NCI-H345 treated with DMSO at 0.1 percent for 48 hours (cell line): ENCODE results near the gene UBAP2.
A peak's percentile ranks its signal among the peaks of the same experiment; 100 is the strongest.

Experiments
- DNase-seq: peaks from one replicate; lab custom pipeline; 2025; ENCODE audit not compliant: unreplicated experiment; lab: John Stamatoyannopoulos, UW

The UBAP2 gene

GRCh38 chr9:34048727-34049629 lies at the start of gene UBAP2:
Gene UBAP2 (minus strand): TSS chr9:34048887. CDS start chr9:34017148, 31,739 bp downstream.
- DNase-seq = peak; percentile 95

GRCh38 chr9:34098307-34098706 lies 49.6 kb upstream of the UBAP2 start:
- no peak for DNase-seq

DNA sequence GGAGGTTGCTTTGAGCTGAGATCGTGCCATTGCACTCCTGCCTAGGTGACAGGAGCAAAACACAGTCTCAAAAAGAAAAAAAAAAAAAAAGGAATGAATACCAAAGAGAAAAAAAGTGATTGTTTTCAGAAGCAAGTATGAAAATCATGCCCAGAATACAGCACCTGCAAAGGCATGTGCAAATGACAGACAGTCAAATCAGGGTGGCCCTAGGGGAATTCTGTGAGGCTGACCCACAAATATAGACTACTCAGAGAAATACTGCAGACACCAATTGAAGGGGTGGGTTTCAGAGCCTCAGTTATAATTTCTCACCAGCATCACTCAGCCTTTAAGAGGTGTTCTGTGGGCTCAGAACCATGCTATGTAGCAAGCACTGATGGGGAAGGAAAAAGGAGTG lies 49.2 kb upstream of the UBAP2 start:
- no peak for DNase-seq

GRCh38 chr9:34096751-34097150 lies 48.1 kb upstream of the UBAP2 start:
- DNase-seq = no peak

GRCh38 chr9:34093578-34093977 lies 44.9 kb upstream of the UBAP2 start:
- DNase-seq = no peak

DNA sequence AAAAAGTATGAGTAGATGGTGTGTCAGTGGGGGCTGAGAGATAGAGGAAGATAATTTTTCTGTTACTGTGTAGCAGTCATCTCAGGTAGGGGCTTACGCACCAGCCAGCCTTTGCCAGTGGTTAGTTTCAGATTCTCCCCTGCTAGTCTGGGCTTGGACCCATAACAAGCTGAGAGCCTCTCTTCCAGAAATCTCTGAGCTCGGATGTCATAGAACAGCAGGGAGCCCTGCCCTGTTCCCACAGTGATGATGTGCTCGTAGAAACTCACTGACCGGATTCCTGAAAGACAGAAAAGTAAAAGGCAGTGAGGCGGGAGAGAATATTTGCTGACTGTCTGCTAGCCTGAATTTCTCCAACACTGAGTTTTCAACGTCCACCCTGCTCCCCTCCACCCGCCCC lies 40.6 kb upstream of the UBAP2 start:
- DNase-seq = no peak

GRCh38 chr9:34087370-34087769 lies 38.7 kb upstream of the UBAP2 start:
- DNase-seq = no peak

GRCh38 chr9:34086864-34087263 lies 38.2 kb upstream of the UBAP2 start:
- DNase-seq = no peak

- DNase-seq = no peak
These were observed 37.2 kb upstream of the UBAP2 start for GRCh38 chr9:34085581-34086500.

- no peak for DNase-seq
These were observed 35.9 kb upstream of the UBAP2 start for GRCh38 chr9:34084562-34084961.

DNA sequence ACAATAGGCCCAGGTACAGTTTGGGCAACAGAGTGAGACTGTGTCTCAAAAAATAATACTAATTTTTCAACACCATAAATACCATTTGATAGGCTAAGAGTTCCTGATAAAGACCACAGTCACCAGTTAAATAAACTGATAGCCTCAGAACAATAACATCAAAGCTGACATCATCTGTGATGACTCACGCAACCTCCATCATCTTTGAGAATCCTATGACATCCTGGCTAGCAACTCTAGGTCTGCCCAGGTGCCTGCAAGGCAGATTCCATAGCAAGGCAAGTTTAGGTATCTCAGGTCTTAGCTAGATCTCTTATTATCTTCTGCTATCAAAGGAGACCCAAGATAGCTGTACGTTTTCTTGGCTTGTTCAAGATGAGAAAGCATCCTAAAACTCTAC lies 30.5 kb upstream of the UBAP2 start:
- no peak for DNase-seq

DNA sequence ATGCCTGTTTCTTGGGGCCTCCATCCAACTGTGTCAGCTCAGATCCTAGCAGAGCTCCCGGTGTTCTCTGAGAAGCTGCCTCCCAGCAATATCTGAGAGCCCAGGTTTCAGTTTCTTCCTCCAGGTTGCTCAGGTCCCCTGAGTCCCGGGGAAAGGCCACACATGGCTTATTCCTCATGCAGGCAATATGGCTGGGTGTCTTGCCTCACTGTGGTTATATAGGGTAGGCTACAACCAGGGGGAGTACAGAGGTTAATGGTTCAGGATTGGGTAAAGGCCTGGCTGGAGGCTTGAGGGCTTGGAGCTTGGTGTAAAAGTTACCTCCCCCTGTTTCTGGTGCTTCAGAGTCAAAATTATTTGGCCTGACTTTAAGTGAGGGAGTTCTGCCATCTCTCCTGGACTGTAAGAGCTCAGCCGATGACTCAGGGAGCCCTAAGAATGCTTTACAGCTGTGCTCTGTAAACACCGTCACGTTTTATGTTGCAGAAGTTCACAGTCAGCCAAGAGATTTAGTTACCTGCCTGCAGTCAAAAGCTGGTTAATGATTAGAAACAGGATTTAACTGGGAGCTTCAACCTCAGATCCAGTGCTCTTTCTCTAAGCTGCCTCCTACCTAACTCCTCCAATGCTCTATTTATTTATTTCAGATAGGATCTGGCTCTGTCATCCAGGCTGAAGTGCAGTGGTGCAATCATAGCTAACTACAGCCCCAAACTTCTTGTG lies 24.3 kb upstream of the UBAP2 start:
- no peak for DNase-seq

GRCh38 chr9:34072410-34072809 lies 23.7 kb upstream of the UBAP2 start:
- no peak for DNase-seq

DNA sequence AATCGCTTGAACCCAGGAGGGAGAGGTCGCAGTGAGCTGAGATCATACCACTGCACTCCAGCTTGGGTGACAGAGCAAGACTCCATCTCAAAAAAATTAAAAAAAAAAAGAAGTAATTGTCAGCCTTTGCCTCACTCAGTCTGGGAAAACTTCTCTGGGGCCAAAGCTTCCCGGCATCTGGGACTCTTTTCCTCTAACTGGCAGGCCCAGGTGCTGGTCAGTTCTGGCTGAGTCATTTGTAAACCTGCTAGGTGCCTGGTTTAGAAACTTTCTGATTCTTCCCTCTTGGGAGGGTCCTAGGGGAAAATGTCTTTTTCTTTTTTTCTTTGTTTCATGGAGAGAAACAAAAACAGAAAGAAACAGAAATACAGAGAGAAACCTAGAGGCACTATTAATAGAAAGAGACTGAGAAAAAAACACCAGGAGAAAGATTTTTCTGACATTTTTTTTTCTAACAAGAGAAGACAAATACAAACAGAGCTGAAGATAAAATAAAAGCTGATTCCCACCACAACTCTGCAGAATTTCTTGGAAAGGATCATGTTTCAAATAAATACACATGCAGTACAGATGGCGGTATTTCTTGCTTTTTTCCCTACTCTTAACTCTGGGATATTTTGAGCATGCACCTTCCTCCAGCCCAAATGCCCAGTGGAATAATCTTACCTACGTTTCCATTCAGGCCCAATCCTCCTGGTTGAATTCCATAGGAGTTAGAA lies 22.1 kb upstream of the UBAP2 start:
- DNase-seq = no peak

DNA sequence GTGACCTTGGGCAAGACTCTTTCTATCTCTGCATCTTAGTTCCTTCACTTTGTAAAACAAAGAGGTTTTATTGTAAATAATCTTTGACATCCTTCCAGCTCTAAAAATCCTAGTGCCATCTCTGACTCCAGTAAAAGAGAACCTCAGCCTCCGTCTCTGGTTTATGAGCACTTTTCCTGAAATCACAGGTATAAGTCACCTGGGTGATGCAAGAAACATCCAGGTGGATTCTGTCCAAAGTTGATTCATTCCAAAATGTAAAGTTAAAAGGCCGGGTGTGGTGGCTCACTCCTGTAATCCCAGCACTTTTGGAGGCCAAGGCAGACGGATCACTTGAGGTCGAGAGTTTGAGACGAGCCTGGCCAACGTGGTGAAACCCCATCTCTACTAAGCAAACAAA lies 21.1 kb upstream of the UBAP2 start:
- no peak for DNase-seq

DNA sequence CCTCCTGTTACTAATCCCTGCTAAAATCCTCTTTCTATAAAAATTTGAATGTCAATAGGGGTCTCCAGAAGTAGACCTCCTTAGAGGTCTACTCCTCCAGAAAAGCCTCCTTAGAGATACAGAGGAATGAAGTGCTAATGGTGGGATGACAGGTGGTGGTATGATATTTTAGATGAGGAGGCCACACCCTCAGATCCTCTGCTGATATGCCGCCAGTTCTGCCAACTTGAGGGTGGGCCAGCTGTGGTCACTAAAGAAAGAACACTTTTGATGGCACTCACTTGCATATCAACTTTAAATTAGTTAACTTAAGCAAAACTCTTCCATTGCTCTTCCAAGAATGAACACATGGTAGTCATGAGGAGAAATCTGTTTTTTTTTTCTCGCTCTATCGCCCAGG lies 16.9 kb upstream of the UBAP2 start:
- no peak for DNase-seq

DNA sequence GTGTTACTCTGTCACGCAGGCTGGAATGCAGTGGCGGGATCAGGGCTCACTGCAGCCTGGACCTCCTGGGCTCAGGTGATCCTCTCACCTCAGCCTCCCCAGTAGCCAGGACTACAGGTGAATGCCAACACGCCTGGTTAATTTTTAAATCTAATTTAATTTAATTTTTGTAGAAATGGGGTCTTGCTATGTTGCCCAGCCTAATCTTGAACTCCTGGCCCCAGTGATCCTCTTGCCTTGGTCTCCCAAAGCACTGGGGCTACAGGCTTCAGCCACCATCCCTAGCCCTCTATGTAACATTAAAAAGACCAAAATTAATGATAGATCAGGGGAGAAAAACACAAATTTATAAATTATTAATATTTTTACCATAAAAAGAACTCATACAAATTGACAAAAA lies 11.3 kb upstream of the UBAP2 start:
- DNase-seq = no peak

GRCh38 chr9:34059281-34059680 lies 10.6 kb upstream of the UBAP2 start:
- no peak for DNase-seq

DNA sequence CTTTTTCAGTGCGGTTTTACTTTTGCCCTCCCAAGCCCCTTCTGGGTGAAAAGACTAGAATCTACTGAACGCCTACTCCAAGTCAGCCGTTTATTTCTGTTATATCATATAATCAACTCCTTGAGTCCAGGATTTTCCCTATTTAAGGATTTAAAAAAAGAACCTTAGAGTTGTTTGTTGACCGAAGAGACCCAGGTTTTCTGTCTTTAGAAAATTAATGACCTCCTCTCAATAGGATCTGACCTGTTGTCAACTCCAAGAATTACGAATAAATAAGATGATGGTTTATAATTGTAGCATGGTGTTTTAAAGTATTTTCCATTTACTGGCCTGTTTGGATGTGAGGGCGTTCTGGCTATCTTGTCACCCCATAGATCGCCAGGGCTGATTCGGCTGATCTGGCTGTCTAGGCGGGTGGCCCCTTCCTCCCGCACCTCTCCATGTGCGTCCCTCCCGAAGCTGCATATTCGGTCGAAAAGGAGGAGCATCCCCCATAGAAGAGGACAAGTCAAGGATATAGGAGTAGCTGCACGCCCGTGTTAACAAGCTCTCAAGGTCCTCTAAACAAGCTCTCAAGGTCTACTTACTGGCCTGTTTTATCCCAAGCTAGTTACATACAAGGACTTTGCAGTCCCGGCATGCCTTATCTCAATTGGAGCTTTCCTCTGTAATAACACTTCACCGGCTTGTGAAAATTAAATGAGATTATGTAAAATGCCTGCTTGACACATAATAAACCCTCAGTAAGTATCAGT lies 1.1 kb upstream of the UBAP2 start:
- no peak for DNase-seq
